Stimulated activated CD8-positive, alpha-beta memory T cell treated with anti-CD3 and anti-CD28 coated beads, Interleukin-12 subunit alpha, Interleukin-12 subunit beta, amount 100 ng/mL, for 4 hours (primary cell): Measurements from ENCODE around the gene SHMT2.

Source experiments
- DNase-seq: peaks from one replicate; pipeline ENCODE4 v3.0.0-alpha.2; 2020; ENCODE audit warnings: low read depth

SHMT2 gene

GRCh38 chr12:57229634-57230380 lies at the start of gene SHMT2:
SHMT2 (plus strand) TSS chr12:57229711; CDS start chr12:57229779, 68 bp downstream.
- DNase-seq, result peak; percentile 82

GRCh38 chr12:57180321-57180989 lies 49.1 kb upstream of the SHMT2 start:
- DNase-seq, result no peak

- no peak for DNase-seq
These were observed 48.4 kb upstream of the SHMT2 start for GRCh38 chr12:57181072-57181471.

GRCh38 chr12:57181561-57182155 lies 47.9 kb upstream of the SHMT2 start:
- DNase-seq, result no peak

GRCh38 chr12:57182918-57183575 lies 46.5 kb upstream of the SHMT2 start:
- peak; percentile 58 for DNase-seq

GRCh38 chr12:57183939-57184725 lies 45.4 kb upstream of the SHMT2 start:
- DNase-seq, result no peak

- no peak for DNase-seq
These were observed 44.1 kb upstream of the SHMT2 start for GRCh38 chr12:57185403-57185802.

- no peak for DNase-seq
These were observed 43.5 kb upstream of the SHMT2 start for GRCh38 chr12:57185906-57186508.

- no peak for DNase-seq
These were observed 42.1 kb upstream of the SHMT2 start for GRCh38 chr12:57187222-57188089.

GRCh38 chr12:57188090-57188425 lies 41.5 kb upstream of the SHMT2 start:
- no peak for DNase-seq

GRCh38 chr12:57190037-57190436 lies 39.5 kb upstream of the SHMT2 start:
- DNase-seq, result no peak

- DNase-seq, result no peak
These were observed 38.7 kb upstream of the SHMT2 start for GRCh38 chr12:57190821-57191220.

GRCh38 chr12:57191410-57191809 lies 38.1 kb upstream of the SHMT2 start:
- DNase-seq, result no peak

GRCh38 chr12:57192920-57193319 lies 36.6 kb upstream of the SHMT2 start:
- DNase-seq, result no peak

- no peak for DNase-seq
These were observed 35.7 kb upstream of the SHMT2 start for GRCh38 chr12:57193706-57194245.

GRCh38 chr12:57194253-57194652 lies 35.3 kb upstream of the SHMT2 start:
- DNase-seq, result no peak

GRCh38 chr12:57195186-57195585 lies 34.3 kb upstream of the SHMT2 start:
- no peak for DNase-seq

- DNase-seq, result no peak
These were observed 33.7 kb upstream of the SHMT2 start for GRCh38 chr12:57195611-57196371.

- no peak for DNase-seq
These were observed 33.1 kb upstream of the SHMT2 start for GRCh38 chr12:57196439-57196838.

GRCh38 chr12:57196956-57197355 lies 32.6 kb upstream of the SHMT2 start:
- no peak for DNase-seq
